ENCODE results near the gene CCNQ.

DNA sequence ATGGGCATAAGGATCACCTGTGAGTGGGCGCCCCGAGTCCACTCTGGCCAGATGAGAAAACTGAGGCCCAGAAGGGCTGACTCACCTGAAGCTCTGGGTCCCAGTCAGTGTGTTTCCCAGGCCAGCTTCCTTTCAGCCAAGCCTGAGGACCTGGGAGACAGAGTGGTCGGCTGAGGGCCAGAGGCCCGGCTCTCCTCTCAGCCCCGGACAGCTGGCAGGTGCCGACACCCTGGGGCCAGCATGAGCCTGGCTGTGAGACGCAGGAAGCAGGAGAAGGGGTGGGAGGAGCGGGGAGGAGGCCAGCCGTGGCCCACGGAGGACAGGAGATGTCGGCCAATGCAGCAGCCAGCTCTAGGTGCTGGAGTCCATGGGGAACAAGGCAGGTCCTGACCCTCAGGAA is 52.6 kb downstream of the CCNQ start:
- TF ChIP-seq EZH2 (IDR thresholded peaks at IDR 0.05; ENCODE audit: borderline replicate concordance, low read length) = no peak
- TF ChIP-seq, protein P1, sequence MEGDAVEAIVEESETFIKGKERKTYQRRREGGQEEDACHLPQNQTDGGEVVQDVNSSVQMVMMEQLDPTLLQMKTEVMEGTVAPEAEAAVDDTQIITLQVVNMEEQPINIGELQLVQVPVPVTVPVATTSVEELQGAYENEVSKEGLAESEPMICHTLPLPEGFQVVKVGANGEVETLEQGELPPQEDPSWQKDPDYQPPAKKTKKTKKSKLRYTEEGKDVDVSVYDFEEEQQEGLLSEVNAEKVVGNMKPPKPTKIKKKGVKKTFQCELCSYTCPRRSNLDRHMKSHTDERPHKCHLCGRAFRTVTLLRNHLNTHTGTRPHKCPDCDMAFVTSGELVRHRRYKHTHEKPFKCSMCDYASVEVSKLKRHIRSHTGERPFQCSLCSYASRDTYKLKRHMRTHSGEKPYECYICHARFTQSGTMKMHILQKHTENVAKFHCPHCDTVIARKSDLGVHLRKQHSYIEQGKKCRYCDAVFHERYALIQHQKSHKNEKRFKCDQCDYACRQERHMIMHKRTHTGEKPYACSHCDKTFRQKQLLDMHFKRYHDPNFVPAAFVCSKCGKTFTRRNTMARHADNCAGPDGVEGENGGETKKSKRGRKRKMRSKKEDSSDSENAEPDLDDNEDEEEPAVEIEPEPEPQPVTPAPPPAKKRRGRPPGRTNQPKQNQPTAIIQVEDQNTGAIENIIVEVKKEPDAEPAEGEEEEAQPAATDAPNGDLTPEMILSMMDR (conservative IDR thresholded peaks at IDR 0.05 in 1 of 2, IDR thresholded peaks at IDR 0.05 in 1 of 2; ENCODE audit: extremely low read depth in 1 of 2, insufficient read depth in 1 of 2, low read depth in 1 of 2, low read length in 2 of 2) = no peak

All from mammary epithelial cell (primary cell).